IMR-90 (cell line): Measurements from ENCODE around the gene PIP5K1C. TPM values are rescaled to one million over a fixed set of nuclear protein-coding genes. Genes with fewer than 3 reads are reported as not detected.

ENCODE experiments used
- ATAC-seq: fragments of 200-7000 bp; cut with Tn5 transposase; 2 replicates; pipeline ENCODE4 v1.9.1; 2020; ENCODE audit warnings: low read depth, mild to moderate bottlenecking, moderate library complexity
- BruUV-seq: library from RNA; stranded (reverse); fragments of 400-500 nt; replicated peaks from 2 replicates; lab custom pipeline; 2021; lab: Mats Ljungman, UMichigan
- CTCF ChIA-PET: fragments of 300-600 bp; formaldehyde crosslinking; extraction: SDS; loops from one replicate; lab custom pipeline; 2021; ENCODE audit warnings: antibody characterized with exemption; lab: Yijun Ruan, JAX
- POLR2A ChIA-PET: fragments of 300-600 bp; sonication (Branson Sonifier 250); formaldehyde crosslinking; loops from one replicate; lab custom pipeline; 2022; ENCODE audit warnings: antibody characterized with exemption; ENCODE audit not compliant: unreplicated experiment; lab: Charles Lee
- DNase-seq: peaks from one replicate; pipeline ENCODE4 v3.0.0; 2013
- H2AFZ ChIP-seq: replicated peaks from 2 replicates; pipeline ENCODE3; 2013; ENCODE audit warnings: low read length, mild to moderate bottlenecking; ENCODE audit not compliant: poor library complexity
- H2AK5ac ChIP-seq: 2 replicates; pipeline ENCODE4 v1.6.1; 2013; ENCODE audit warnings: low read depth, low read length, inconsistent platforms
- H2AK9ac ChIP-seq: replicated peaks from 2 replicates; pipeline ENCODE3; 2013; ENCODE audit warnings: mild to moderate bottlenecking, low read depth, low read length, moderate library complexity; ENCODE audit not compliant: poor library complexity
- H2BK120ac ChIP-seq: 2 replicates; pipeline ENCODE4 v1.6.1; 2013; ENCODE audit warnings: low read depth, low read length, inconsistent platforms
- H2BK15ac ChIP-seq: 3 replicates; pipeline ENCODE4 v1.6.1; 2013; ENCODE audit warnings: low read depth, low read length, inconsistent platforms
- H2BK20ac ChIP-seq: 2 replicates; pipeline ENCODE4 v1.6.1; 2013; ENCODE audit warnings: low read depth, mild to moderate bottlenecking, inconsistent platforms, low read length, moderate library complexity
- H2BK5ac ChIP-seq: 2 replicates; pipeline ENCODE4 v1.6.1; 2013; ENCODE audit warnings: mild to moderate bottlenecking, low read depth, low read length, inconsistent platforms; ENCODE audit not compliant: poor library complexity, severe bottlenecking
- H3K14ac ChIP-seq: replicated peaks from 2 replicates; pipeline ENCODE4 v1.6.1; 2013; ENCODE audit warnings: low read depth, low read length, inconsistent platforms
- H3K18ac ChIP-seq: 2 replicates; pipeline ENCODE4 v1.6.1; 2013; ENCODE audit warnings: low read depth, low read length, control low read depth
- H3K23ac ChIP-seq: 2 replicates; pipeline ENCODE4 v1.6.1; 2013; ENCODE audit warnings: low read depth, low read length, inconsistent platforms
- H3K27ac ChIP-seq: 2 replicates; pipeline ENCODE4 v1.5.1; 2013; ENCODE audit warnings: mild to moderate bottlenecking, control low read depth, low read length; ENCODE audit not compliant: insufficient read depth
- H3K27me3 ChIP-seq: 2 replicates; pipeline ENCODE4 v1.6.1; 2013; ENCODE audit warnings: low read length; ENCODE audit not compliant: control insufficient read depth, insufficient read depth
- H3K36me3 ChIP-seq: 2 replicates; pipeline ENCODE4 v1.6.1; 2013; ENCODE audit warnings: low read length, mixed read lengths; ENCODE audit not compliant: control insufficient read depth, insufficient read depth
- H3K4ac ChIP-seq: 2 replicates; pipeline ENCODE4 v1.6.1; 2013; ENCODE audit warnings: low read depth, low read length, inconsistent platforms
- H3K4me1 ChIP-seq: 2 replicates; pipeline ENCODE4 v1.6.1; 2013; ENCODE audit warnings: low read length, mixed read lengths; ENCODE audit not compliant: control insufficient read depth, insufficient read depth
- H3K4me2 ChIP-seq: 2 replicates; pipeline ENCODE4 v1.6.1; 2013; ENCODE audit warnings: low read depth, mild to moderate bottlenecking, control low read depth, low read length, moderate library complexity
- H3K4me3 ChIP-seq: 2 replicates; pipeline ENCODE4 v1.5.1; 2013; ENCODE audit warnings: low read depth, mild to moderate bottlenecking, control low read depth, low read length, moderate library complexity; ENCODE audit not compliant: insufficient read depth
- H3K56ac ChIP-seq: 2 replicates; pipeline ENCODE4 v1.6.1; 2013; ENCODE audit warnings: low read length, inconsistent platforms; ENCODE audit not compliant: insufficient read depth; ENCODE audit errors: extremely low read depth
- H3K79me1 ChIP-seq, 2 experiments: 2 replicates each; pipeline ENCODE4 v1.6.1; 2013; ENCODE audit warnings: low read length in 2 of 2, inconsistent platforms in 1 of 2, low read depth in 1 of 2
- H3K9ac ChIP-seq: 2 replicates; pipeline ENCODE4 v1.6.1; 2013; ENCODE audit warnings: low read depth, low read length, control low read depth
- H3K9me1 ChIP-seq: 2 replicates; pipeline ENCODE4 v1.6.1; 2013; ENCODE audit warnings: low read length, inconsistent platforms; ENCODE audit not compliant: insufficient read depth
- H3K9me3 ChIP-seq: 2 replicates; pipeline ENCODE4 v1.6.1; 2013; ENCODE audit warnings: low read length; ENCODE audit not compliant: control insufficient read depth, insufficient read depth
- H4K20me1 ChIP-seq: 2 replicates; pipeline ENCODE4 v1.6.1; 2013; ENCODE audit warnings: low read length, inconsistent platforms; ENCODE audit not compliant: insufficient read depth
- H4K5ac ChIP-seq: 2 replicates; pipeline ENCODE4 v1.6.1; 2013; ENCODE audit warnings: mild to moderate bottlenecking, low read depth, low read length, control low read depth
- H4K8ac ChIP-seq, 2 experiments: 2 replicates each; pipeline ENCODE4 v1.6.1; 2013; ENCODE audit warnings: low read depth in 2 of 2, low read length in 2 of 2, control low read depth in 1 of 2, inconsistent platforms in 1 of 2
- H4K91ac ChIP-seq: 2 replicates; pipeline ENCODE4 v1.6.1; 2013; ENCODE audit warnings: low read depth, low read length, inconsistent platforms; ENCODE audit not compliant: insufficient read depth
- CEBPB ChIP-seq: IDR thresholded peaks from 2 replicates; pipeline ENCODE4 v1.6.1; 2012; ENCODE audit warnings: low read depth, low read length, improper control_type of control experiment
- CHD1 ChIP-seq: IDR thresholded peaks from 2 replicates; pipeline ENCODE4 v1.6.1; 2012; ENCODE audit warnings: low read depth, low read length, improper control_type of control experiment
- CTCF ChIP-seq: conservative IDR thresholded peaks from 2 replicates; pipeline ENCODE4 v1.5.1; 2012; ENCODE audit warnings: mild to moderate bottlenecking, low read depth, low read length, improper control_type of control experiment
- ELK1 ChIP-seq: fragments of 150-350 bp; IDR thresholded peaks from 2 replicates; pipeline ENCODE4 v1.6.1; 2016; ENCODE audit warnings: low read depth, mild to moderate bottlenecking, low read length, moderate library complexity, borderline replicate concordance
- FOS ChIP-seq: fragments of 150-350 bp; IDR thresholded peaks from 2 replicates; pipeline ENCODE4 v1.6.1; 2016; ENCODE audit warnings: low read depth, low read length
- MAFK ChIP-seq: IDR thresholded peaks from 2 replicates; pipeline ENCODE4 v1.6.1; 2012; ENCODE audit warnings: low read depth, low read length, improper control_type of control experiment
- MAZ ChIP-seq: IDR thresholded peaks from 2 replicates; pipeline ENCODE4 v1.6.1; 2012; ENCODE audit warnings: low read depth, mild to moderate bottlenecking, low read length, improper control_type of control experiment, moderate library complexity, borderline replicate concordance
- MXI1 ChIP-seq: IDR thresholded peaks from 2 replicates; pipeline ENCODE4 v1.6.1; 2012; ENCODE audit warnings: low read depth, mild to moderate bottlenecking, low read length, moderate library complexity, borderline replicate concordance
- RAD21 ChIP-seq: IDR thresholded peaks from 2 replicates; pipeline ENCODE4 v1.6.1; 2012; ENCODE audit warnings: low read length, improper control_type of control experiment
- RCOR1 ChIP-seq: IDR thresholded peaks from 2 replicates; pipeline ENCODE4 v1.6.1; 2012; ENCODE audit warnings: mild to moderate bottlenecking, low read length, improper control_type of control experiment; ENCODE audit not compliant: insufficient replicate concordance
- USF2 ChIP-seq: fragments of 150-350 bp; IDR thresholded peaks from 2 replicates; pipeline ENCODE4 v1.6.1; 2017; ENCODE audit warnings: mild to moderate bottlenecking, antibody characterized with exemption, low read length, low read depth
- WGBS, 2 experiments: methylation state at CpG; one replicate each; pipeline versions ENCODE4 v1.1.5 to v1.1.7; 2013; ENCODE audit warnings: missing lambda C conversion rate in 2 of 2; ENCODE audit not compliant: insufficient read length in 1 of 2; ENCODE audit errors: extremely low coverage in 2 of 2; 5-methylcytosine and 5-hydroxymethylcytosine counted together
- dilution Hi-C: fragments of 300-500 bp; cut with HindIII; formaldehyde crosslinking; loops from one replicate; pipeline ENCODE4 v1.14.3; 2018; ENCODE audit warnings: low sequenced_read_pairs; ENCODE audit not compliant: unreplicated experiment
- in situ Hi-C: fragments of 300-500 bp; cut with MboI; formaldehyde crosslinking; loops from 3 replicates; pipeline ENCODE4 v1.14.3; 2019; ENCODE audit warnings: low sequenced_read_pairs, inconsistent platforms, mixed read lengths
- intact Hi-C: fragments of 100-400 bp; cut with micrococcal nuclease; formaldehyde crosslinking; loops from 2 replicates; pipeline ENCODE4 v1.10.0; 2022
- polyA plus RNA-seq, 3 experiments: library from polyadenylated mRNA; depleted of rRNA; stranded (reverse); fragments of >200 nt; gene quantifications; 2 replicates each; pipeline ENCODE4 v1.2.3, GENCODE V29; 2012; ENCODE audit warnings: low replicate concordance in 1 of 3
- total RNA-seq: library from RNA; depleted of rRNA; stranded (reverse); fragments of >200 nt; gene quantifications from 2 replicates; pipeline ENCODE4 v1.2.3, GENCODE V29; 2012

The PIP5K1C gene
- total and polyA plus RNA-seq, 2 of the 4 experiments (the other 2 are of a cell fraction), result 13.6 to 23.3 TPM

GRCh38 chr19:3687774-3688706, 12.2 kb downstream of the PIP5K1C start:
- DNase-seq (no peak), ATAC-seq (no peak)
- no peak for TF ChIP-seq MAFK
- no peak for TF ChIP-seq CHD1
- TF ChIP-seq USF2, result no peak
- no peak for TF ChIP-seq MXI1
- no peak for TF ChIP-seq MAZ
- TF ChIP-seq FOS, result no peak
- TF ChIP-seq CTCF, result no peak
- no peak for TF ChIP-seq RAD21
- TF ChIP-seq RCOR1, result no peak
- no peak for TF ChIP-seq ELK1
- TF ChIP-seq CEBPB, result no peak
- BruUV-seq, result no TSS peak
- dilution Hi-C loops, result no loop called here
- in situ Hi-C loops, result no loop called here
- no peak overlapping the region for H3K4me2 ChIP-seq
- no peaks in the 10 kb centered on the region for H3K27me3 ChIP-seq
- peaks cover 7% of the 10 kb centered on the region; the same call in 1 of the 2 replicates for H3K4me1 ChIP-seq
- H3K9ac ChIP-seq, result no peak overlapping the region
- ChIA-PET POLR2A (no interaction called here), CTCF (interaction anchor here (0.6 to 1.0 kb wide), 2 partner anchors 134 to 300 kb away, joined by 3 read pairs; no protein-coding TSS in a partner anchor)
- no peak overlapping the region for H4K5ac ChIP-seq
- H3K18ac ChIP-seq, result no peak overlapping the region
- no peak overlapping the region for H3K56ac ChIP-seq
- H2BK5ac ChIP-seq, result no peak overlapping the region
- peaks cover 35 to 68% of the 10 kb centered on the region in 2 experiments for H3K79me1 ChIP-seq
- no peak overlapping the region for H3K14ac ChIP-seq
- H2BK20ac ChIP-seq, result no peak overlapping the region
- no peak overlapping the region for H2BK15ac ChIP-seq
- H4K91ac ChIP-seq, result no peak overlapping the region
- H3K4me3 ChIP-seq, result no peak overlapping the region
- 59% methylated on average over 21 of the region's 55 CpGs; no CpG with 5 or more reads in 1 of the 2 experiments for WGBS, 2 experiments
- H2BK120ac ChIP-seq, result no peak overlapping the region
- no peak overlapping the region for H3K23ac ChIP-seq
- peaks cover 70% of the 10 kb centered on the region for H4K20me1 ChIP-seq
- peaks cover 6% of the 10 kb centered on the region for H3K9me3 ChIP-seq
- H4K8ac ChIP-seq, result no peak overlapping the region
- H3K27ac ChIP-seq, result no peak overlapping the region
- no peak overlapping the region for H2AFZ ChIP-seq
- no peak overlapping the region for H2AK5ac ChIP-seq
- no peak overlapping the region for H2AK9ac ChIP-seq
- H3K4ac ChIP-seq, result no peak overlapping the region
- peaks cover 8% of the 10 kb centered on the region for H3K9me1 ChIP-seq
- intact Hi-C loops, result no loop called here
- peaks cover 17% of the 10 kb centered on the region for H3K36me3 ChIP-seq
